Amniotic epithelial cell (primary cell): ENCODE results near the gene OVCA2.

Source experiments
- DNase-seq: peaks from one replicate; pipeline ENCODE4 v3.0.0-alpha.2; 2010; ENCODE audit warnings: low read depth

The OVCA2 gene

DNA sequence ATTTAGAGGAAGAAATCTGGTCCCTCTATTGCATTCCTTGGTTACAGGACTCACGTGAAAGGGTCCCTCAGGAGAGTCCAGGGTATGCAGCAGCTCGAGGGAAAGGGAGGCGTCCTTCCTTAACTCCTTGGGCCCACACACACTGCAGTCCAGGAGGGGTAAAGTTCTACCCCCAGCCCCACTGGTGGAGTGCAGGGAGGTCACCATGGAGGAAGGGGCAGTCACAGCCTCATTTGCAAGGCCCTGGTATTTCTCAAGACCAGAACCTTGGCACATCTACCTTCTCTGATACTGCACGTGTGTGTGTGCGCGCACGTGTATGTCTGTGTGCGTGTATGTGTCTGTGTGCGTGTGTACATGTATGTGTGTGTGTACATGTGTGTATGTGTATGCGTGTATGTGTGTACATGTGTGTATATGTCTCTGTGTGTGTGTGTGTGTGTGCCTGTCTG is 24.2 kb downstream of the OVCA2 start:
- DNase-seq = no peak

- no peak for DNase-seq
Observed at GRCh38 chr17:2067048-2067561, 25.3 kb downstream of the OVCA2 start.

- no peak for DNase-seq
Observed at GRCh38 chr17:2067608-2068024, 25.8 kb downstream of the OVCA2 start.

GRCh38 chr17:2068031-2068518 is 26.3 kb downstream of the OVCA2 start:
- peak; percentile 97 for DNase-seq

GRCh38 chr17:2068519-2069051 is 26.8 kb downstream of the OVCA2 start:
- peak; percentile 86 for DNase-seq

GRCh38 chr17:2070241-2071023 is 28.6 kb downstream of the OVCA2 start:
- DNase-seq = no peak

- no peak for DNase-seq
Observed at GRCh38 chr17:2071024-2071385, 29.2 kb downstream of the OVCA2 start.

DNA sequence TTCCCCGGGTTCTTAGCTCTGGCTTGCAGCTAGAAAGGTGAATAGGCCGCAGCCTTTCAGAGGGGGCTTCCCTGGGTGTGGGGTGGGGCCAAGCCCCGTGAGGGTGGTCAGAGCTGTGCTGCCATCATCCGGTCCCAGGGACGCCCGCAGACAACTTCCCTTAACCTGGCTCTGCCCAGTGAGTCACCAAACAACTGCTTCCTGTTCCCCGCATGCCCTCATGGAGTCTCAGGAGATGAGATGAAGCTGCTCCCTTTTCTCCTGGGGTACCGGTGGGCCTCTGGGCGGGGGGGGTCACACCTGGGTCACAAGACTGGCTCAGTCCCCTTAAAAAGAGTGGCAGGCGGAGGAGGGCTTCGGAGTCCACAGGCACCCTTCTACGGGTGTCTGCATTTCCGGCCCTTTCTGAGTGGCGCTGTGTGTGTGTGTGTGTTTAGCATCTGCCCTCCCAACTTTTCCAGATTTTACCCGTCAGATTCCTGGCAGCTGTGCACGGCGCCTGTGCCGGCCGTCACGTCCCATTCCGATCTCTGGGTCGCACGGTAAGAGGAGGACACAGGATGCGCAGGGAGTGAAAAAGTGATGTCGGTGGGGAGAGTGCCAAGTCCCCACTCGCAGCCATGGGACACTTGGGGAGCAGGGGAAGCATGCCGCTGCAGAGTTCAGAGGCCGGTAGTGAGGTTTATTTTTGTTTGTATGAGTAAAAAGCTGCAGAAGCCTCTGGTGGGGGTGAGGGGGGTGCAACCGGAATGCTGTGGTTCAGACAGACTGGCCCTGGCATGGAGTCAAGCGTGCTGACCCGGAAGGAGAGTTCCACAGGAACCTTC is 29.8 kb downstream of the OVCA2 start:
- DNase-seq = no peak

DNA sequence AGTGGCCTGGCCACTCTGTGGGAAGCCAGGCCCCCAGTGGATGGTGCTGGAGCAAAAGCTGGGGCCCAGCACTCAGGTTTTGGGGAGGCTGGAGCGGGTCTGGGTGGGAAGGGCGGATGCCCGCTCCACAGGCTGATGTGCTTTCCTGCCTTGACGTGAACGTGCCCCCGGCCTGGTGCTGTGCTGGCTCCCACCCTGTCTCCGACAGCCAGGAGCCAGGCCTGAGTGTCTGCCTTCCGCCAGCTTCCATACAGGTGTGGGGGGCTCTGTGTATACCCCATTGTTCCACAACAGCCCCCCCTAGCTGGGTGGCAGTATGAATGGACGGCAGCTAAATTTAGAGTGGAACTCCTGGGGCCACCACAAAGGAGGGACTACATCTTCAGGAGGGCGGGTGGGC is 33.1 kb downstream of the OVCA2 start:
- DNase-seq = no peak

DNA sequence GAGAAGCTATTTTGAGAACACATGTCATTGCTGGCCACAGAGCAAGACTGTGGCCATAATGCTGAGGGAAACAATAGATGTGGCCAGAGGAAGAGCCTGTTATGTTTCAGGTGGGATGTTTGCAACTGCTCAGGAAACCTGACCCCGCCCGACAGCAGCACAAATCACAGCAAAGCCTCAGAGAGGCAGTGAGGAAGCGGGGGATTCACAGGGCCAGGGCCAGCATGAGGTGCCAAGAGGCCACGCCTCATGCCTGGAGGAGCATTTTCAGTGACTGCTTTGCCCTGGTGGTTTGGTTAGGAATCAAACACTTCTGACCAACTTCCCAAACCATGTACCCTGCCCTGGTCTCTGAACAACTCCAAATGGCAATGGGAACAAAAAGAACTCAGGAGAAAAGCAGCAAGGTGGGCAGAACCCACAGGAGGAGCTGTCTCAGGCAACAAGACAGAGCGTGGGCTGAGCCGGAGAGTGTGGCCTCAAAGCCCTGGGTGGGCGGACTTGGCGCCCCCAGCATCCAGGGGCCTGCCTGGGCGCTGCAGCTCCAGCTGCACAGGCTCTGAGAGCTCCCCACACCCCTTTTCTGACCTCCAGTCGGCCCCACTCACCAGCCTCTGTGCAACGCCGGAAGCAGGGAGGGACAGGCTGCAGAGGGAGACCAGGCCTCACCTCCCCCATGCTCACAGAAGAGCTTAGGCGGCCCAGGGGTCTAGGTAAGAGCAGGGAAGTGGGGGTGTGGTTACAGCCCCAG is 33.7 kb downstream of the OVCA2 start:
- DNase-seq = peak; percentile 75

DNA sequence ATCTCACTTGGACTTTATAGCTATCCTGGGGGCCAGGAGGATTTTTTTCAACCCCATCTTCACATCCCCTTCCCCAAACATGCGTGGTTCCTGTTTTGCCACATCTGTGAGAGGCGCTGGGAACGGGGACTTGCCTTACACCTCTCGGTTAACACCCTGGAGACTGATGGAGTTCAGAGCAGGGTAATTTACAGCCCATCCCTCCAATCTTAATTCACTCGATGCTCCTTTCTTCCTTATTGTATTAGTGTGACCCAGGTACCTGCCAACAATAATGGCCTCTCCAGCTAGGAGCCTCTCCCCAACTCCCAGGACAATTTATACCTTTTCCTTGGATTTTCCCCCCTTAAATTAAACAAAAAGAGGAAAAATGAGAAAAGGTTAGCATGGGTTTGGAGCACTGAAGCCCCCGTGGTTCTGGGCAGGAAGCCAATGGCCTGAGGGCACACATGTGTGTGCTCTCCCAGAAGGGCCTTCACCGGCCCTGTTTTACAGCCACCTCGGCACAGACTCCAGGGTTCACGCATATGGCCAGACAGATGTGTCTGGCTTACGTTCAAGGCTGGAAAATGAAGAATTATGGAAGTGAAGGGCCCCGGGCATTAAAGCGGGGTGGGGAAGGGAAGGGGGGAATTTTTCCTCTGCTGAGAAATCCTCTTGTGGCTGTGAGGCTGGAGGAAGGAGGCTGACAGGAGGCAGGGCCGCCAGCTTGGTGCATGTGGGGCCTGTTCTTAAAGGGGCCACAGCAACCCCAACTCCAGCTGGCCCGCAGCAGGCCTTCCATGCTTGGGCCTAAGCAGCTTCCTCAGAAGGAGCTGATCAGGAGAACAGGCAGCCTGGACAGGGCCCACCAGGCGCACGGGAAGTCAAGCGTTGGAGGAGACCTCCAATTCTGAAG is 34.5 kb downstream of the OVCA2 start:
- peak; percentile 59 for DNase-seq

DNA sequence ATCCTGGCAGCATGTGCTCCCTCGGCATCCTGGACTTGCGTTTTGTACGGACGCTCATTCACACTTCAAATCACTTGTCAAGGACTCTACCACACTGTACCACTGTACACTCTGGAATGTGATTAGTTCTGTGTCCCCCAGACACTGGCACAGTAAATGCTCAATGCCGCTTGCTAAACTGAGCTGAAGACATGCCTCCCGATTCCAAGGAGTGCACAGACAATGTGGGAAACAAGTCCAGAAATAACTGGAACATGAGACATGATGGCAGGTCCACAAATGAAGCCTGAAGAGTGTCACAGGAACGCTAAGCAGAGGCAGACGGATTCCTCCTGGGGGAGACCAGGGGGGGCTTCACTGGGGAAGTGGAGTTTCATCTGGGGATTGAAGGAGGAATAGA is 35.2 kb downstream of the OVCA2 start:
- no peak for DNase-seq

GRCh38 chr17:2081564-2081963 is 39.7 kb downstream of the OVCA2 start:
- DNase-seq = peak; percentile 70

DNA sequence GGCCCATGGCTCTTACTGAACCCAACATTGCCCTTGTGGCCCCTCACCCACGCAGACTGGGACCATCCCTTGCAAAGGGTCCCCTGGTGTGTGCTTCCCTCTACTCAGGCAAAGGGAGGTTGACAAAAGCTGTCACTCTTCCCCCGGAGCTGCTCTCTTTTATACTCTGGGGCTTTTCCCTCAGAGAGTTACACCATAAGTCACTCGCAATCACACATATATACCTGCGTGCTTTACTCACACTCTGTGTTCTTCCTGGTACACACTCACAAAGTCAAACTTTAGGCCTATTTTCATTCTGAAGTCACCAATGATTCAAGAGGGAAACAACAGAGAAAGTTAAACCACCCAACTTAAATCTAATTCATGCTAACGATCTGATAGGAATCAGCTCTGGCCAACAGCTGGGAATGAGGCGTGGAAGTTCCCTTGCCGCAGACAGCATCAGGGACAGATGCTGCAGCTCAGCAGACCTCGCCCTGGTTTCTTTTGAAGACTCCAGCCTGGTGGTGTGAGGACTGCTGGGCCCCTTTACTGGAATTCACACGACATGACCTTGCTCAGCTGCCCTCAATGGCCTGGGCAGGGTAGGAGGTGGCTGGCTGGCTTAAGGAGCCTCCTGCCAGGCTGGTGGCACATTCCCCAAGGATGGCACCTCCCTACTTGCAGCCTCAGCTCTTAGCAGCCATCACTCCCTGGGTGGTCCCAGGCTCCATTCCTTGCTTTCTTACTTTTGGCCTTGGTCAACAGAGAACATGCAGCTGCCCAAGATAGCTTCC is 40.4 kb downstream of the OVCA2 start:
- no peak for DNase-seq

- peak; percentile 93 for DNase-seq
Observed at GRCh38 chr17:2083613-2084035, 41.8 kb downstream of the OVCA2 start.

GRCh38 chr17:2084036-2084765 is 42.4 kb downstream of the OVCA2 start:
- no peak for DNase-seq

- DNase-seq = peak; percentile 87
Observed at GRCh38 chr17:2084766-2085647, 43.2 kb downstream of the OVCA2 start.

DNA sequence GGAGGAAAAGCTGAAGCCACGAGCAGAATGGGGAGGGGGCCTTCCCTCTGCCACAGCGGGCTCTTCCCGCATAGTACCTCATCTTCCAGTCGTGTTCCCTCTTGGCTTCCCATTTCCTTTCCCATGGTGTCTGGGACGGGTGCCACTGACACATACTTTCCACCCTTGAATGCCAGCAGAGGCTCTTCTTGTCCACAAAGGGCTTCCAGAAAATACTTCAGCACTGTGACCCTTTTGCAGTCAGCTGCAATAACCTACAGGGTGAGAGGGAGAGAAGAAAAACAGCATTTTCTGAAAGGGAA is 43.8 kb downstream of the OVCA2 start:
- no peak for DNase-seq
